GM12892 (cell line): ENCODE results near the gene DGCR2.
"Not testable (repeated sequence)": the region's sequence is repeated elsewhere in the genome, so short reads cannot be mapped to it uniquely, and the experiment has no call there.

Experiments
- DNase-seq: peaks from one replicate; pipeline ENCODE4 v3.0.0; 2011; ENCODE audit not compliant: insufficient read length
- FAIRE-seq: peaks from 2 replicates; lab custom pipeline; 2011; peaks lifted over from hg19 to GRCh38; lab: Jason Lieb, UNC
- POLR2A ChIP-seq: IDR thresholded peaks from 2 replicates; pipeline ENCODE4 v1.6.1; 2011; ENCODE audit warnings: low read depth, low read length, control low read depth
- POLR2AphosphoS5 ChIP-seq: IDR thresholded peaks from 2 replicates; pipeline ENCODE4 v1.6.1; 2011; ENCODE audit warnings: low read depth, low read length, control low read depth
- TAF1 ChIP-seq: IDR thresholded peaks from 2 replicates; pipeline ENCODE4 v1.6.1; 2011; ENCODE audit warnings: low read depth, mild to moderate bottlenecking, control low read depth, low read length, borderline replicate concordance

The DGCR2 gene

DNA sequence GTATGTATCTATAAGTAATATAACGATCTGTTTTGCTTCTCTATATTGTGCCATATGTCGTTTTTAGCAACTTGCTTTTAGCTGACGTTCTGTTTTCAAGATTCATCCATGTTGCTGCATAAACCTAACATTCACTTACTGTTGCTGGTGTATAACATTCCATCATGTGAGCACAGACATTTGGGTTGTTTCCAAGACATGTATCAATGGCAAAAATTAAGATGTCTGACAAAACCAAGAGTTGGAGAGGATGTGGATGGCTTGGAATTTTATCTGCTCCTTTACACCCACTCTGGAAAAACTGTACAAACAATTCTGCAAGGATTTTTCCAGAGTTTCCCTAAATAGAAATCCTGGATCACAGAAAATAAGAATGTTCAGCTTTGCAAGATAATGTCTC is 40.9 kb downstream of the DGCR2 start:
- DNase-seq (no peak), FAIRE-seq (no peak)
- TF ChIP-seq TAF1 (no peak), POLR2AphosphoS5 (no peak), POLR2A (no peak)

DNA sequence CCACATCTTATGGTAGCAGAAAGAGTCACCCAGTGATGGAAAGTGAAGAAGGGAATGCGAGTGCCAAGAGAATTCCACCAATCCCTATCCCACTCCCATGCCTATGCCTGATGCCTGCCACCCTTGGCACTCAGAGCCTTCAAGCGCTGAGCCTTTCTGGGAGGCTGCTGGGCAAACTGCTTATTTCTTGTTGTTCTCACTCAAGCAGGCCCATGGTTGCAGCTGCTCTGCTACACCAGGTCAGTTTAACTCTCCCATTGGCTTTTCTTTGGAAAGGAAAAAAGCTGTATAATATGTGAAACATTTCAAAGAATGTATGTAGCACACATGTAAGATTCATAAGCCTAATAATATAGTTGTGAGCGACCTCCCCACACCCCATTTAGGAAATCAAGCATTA is 41.4 kb downstream of the DGCR2 start:
- DNase-seq (no peak), FAIRE-seq (no peak)
- TF ChIP-seq POLR2AphosphoS5: no peak
- no peak for TF ChIP-seq TAF1
- TF ChIP-seq POLR2A: no peak

DNA sequence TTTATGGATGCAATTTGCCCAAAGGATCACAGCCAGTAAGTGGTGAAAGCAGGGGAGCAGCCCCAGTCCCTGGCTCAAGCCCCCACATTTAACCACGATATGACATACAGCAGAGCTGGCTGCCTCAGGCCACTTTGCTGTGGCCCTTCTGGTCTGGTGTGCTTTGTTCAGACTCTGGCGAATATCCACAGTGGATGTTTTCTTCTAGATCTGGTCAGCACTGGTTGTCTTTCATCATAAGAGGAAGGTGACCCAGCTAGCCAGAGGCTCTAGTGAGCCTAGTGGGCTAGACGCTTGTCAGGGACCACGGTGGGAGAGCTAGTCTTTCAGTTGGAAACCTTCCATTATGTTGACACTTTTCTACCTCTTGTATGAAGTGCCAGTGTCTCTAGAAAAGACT is 42.5 kb downstream of the DGCR2 start:
- no peak for TF ChIP-seq TAF1
- no peak for TF ChIP-seq POLR2A
- TF ChIP-seq POLR2AphosphoS5: no peak
- FAIRE-seq (no peak), DNase-seq (no peak)

DNA sequence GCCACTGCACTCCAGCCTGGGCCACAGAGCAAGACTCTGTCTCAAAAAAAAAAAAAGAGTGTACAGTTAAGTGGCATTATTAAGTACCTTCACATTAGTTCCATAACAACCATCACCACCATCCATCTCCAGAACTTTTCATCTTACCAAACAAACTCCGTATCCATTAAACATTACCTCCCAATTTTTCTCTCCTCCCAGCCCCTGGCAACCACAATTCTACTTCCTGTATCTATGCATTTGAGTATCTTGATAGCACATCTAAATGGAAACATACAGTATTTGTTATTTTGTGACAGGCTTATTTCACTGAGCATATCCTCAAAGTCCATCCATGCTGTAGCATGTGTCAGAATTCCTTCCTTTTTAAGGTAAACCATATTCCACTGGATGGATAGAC is 46.8 kb downstream of the DGCR2 start:
- DNase-seq (no peak), FAIRE-seq (no peak)
- no peak for TF ChIP-seq POLR2AphosphoS5
- TF ChIP-seq POLR2A: no peak
- TF ChIP-seq TAF1: no peak

DNA sequence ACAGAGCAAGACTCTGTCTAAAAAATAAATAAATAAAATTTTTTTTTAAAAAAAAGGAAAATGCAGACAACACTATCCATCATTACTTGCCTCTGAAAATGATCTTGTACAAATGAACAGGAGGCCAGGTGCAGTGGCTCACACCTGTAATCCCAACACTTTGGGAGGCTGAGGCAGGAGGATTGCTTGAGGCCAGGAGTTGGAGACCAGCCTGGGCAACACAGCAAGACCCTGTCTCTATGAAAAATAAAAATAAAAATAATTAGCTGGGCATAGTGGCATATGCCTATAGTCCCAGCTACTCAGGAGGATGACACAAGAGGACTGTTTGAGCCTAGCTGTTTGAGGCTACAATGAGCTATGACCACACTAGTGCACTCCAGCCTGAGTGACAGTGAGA is 49.4 kb downstream of the DGCR2 start:
- not testable (repeated sequence) for DNase-seq, FAIRE-seq

DNA sequence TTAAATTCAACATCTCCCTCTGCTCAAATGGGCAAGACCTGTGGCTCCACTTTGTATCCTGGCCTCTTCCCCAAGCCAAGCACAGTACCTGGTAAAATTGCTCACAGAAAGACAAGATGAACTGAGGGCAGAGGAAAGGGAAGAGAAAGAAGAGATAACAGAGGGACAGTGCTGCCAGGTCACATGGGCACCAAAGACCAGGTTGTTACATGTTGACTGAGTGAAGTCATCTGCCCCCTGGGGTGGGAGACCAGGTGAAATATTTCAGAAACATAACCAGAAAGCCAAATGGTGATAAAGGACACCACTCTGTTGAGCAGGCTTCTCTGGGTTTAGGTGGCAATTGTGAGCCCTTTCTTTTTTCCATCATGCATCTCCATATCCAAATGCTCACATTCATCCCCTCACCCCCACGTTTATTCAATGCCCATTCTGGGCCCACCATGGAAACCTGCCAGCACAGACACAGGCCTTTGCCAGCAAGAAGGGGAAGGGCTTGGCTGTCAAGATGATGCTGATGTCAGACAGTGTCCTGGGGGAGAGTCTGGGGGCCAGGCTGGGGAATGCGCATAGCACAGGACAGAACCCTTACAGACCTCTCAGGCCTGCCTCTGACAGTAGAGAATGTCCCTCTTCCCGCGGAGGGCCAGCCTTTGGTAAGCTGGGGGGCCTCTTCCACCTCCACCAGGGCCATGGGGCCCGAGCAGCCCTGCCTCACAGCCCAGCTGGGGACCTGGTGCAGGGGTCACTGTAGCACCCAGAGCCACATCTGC is 51.6 kb downstream of the DGCR2 start:
- no peak for TF ChIP-seq POLR2A
- FAIRE-seq: no peak
- DNase-seq: no peak

DNA sequence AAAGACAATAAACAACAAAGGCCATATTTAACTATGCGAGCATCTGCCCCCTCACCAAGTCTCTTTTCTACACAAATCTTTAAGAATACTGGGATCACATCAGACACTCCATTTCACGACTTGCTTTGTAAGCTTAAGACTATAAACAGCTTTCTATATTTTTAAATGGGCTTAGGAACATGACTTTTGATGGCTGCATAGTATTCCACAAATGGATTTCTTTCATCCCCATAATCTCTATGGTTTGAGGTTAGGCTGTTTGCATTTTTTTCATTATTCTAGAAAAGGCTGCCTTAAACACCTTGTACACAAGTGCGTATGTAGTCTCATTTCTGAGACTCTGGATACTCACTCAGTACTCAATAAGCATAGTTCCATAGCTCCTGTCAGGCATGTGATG is 52.8 kb downstream of the DGCR2 start:
- TF ChIP-seq TAF1: no peak
- no peak for TF ChIP-seq POLR2AphosphoS5
- no peak for TF ChIP-seq POLR2A
- DNase-seq (no peak), FAIRE-seq (no peak)

DNA sequence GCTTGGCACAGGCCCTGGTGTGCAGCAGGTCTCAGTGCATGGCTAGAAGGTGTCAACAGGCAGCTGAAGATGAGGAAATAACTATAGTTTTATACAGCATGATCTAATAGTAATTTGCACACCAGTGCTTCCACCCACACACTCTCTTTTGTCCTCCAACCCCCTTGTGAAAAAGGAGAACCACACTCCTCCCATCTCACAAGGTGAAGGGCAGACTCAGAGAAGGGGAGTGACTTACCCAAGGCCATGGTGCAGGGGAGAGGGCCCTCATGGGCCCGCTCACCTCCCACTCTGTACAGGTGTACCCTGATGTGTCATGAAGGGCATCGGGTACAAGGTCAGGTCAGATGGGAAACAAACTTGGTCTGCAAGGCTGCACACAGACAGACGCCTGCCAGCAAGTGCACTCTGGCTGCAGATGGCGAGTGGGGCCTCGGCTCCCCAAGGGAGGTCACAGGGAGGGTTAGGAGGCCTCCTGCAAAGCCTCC is 53.4 kb downstream of the DGCR2 start:
- FAIRE-seq: no peak
- TF ChIP-seq POLR2A (no peak), POLR2AphosphoS5 (no peak), TAF1 (no peak)
- DNase-seq: no peak

DNA sequence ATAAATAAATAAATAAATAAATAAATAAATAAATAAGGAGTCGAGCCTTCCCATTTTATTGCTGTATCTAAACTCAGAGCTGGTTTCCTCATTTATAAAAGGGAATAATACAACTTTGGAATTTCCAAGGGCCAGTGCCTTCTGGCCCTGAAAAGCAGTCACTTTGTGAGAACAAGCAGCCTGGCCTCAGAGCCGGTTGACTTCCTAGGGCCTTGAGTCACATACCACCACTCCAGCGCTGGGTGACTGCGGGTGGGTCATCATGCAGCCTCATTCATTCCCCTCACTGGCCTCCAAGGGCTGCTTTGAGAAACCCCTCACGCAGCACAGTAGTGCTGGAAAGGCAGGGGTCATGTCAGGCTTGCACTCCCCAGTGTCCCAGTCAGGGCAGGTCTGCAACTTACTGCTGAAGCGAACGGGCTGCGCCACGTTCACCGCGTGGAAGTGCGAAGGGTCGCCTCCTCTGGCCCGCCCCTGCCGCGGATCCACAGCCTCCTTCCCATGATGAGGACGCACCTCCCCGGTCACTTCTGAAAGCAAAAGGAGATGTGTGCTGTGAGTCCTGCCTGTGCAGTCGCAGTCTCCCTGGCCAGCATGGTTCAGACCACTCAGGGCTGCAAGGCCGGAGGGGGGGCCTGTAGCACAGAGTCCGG is 54.4 kb downstream of the DGCR2 start:
- no peak for TF ChIP-seq POLR2AphosphoS5
- TF ChIP-seq POLR2A: no peak
- TF ChIP-seq TAF1: no peak
- FAIRE-seq (no peak), DNase-seq (no peak)

DNA sequence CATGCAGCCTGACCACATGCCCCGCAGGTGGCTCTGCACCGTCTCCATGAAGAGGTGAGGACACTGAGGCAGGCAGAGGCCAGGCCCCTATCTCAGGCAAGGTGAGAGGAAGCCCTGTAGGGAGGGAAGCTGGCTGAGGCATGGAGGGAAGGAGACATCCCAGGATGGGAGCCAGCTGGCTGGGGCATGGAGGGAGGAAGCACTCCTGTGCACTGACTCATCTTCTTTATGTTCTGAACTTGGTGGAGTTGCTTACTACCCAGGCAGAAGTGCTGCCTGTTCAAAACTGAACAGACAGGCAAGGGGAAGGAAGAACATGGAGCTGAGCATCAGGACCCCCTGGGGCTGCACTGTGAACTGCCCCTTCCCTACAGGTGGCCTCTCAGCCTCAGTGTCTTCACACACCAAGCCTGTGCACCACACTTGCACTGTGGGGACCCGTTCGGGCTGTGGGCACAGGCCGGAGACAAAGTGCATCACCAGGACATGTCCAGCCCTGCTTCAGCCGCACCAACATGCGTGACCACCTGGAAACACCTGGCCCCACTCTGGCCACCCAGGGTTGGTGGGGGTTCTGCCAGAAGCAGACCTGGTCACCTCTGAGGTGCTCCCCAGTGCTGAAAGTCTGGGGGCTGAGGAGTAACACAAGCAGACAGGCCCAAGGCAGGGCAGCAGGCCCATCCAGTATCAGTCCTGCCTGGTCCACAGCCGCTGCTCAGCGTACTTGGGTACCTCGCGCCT is 55.5 kb downstream of the DGCR2 start:
- no peak for DNase-seq
- TF ChIP-seq TAF1 (no peak), POLR2A (no peak), POLR2AphosphoS5 (no peak)
- no peak for FAIRE-seq

DNA sequence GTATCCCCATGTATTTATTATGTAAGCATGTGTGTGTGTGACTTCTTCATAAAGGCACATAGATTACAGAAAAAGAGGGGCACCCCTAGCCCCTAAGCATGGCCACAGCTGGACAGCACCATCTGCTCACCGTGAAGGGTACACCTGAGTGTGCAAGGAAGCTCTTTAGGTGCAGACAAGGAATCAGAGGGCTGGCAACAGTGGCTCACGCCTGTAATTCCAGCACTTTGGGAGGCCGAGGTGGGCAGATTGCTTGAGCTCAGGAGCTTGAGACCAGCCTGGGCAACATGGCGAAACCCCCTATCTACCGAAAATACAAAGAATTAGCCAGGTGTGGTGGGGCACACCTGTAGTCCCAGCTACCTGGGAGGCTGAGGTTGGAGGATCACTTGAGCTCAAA is 56.3 kb downstream of the DGCR2 start:
- no peak for DNase-seq
- no peak for TF ChIP-seq TAF1
- no peak for TF ChIP-seq POLR2AphosphoS5
- no peak for TF ChIP-seq POLR2A

DNA sequence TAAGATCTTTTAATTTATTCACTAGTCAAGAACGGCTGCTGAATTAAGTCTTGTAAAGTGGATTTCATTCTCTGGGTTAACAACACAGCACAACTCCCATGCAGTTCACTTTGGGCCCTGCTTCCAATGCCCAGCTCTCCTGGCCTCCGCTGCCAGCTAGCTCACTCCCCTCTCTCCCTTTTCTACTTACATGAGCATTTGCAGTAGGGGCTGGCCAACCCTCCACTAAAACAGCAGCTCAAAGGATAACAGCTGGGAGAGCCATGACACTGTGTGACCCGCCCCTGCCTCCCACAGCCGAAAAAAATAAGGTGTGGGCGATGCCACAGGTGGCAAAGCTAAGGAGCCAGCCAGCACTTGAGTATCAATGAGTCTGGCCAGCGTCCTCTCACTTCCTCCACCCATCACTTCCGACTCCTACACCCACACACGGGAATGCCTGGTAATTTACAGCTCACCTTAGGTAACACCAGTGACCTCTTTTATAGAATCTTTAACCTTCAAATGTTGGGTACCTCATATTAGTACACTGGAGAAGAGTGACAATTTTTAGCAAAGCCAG is 56.8 kb downstream of the DGCR2 start:
- FAIRE-seq (no peak), DNase-seq (no peak)
- TF ChIP-seq TAF1: no peak
- TF ChIP-seq POLR2A: no peak
- TF ChIP-seq POLR2AphosphoS5: no peak

More for the DNA sequence above, 56.3 kb downstream of the DGCR2 start:
- no peak for FAIRE-seq
